Thymus (tissue), 11 donors: ENCODE data around the gene FAM83F. TPM values are rescaled to one million over a fixed set of nuclear protein-coding genes. Genes with fewer than 3 reads are reported as not detected.

Experiments used
- DNase-seq, 9 donors: peaks; one replicate each; pipeline ENCODE4 v3.0.0-alpha.2; 2013; ENCODE audit warnings: low spot score in 9 of 9, low read depth in 6 of 9, missing footprints in 1 of 9
- H3K27ac ChIP-seq, 2 donors: one replicate each; pipeline ENCODE4 v1.5.1; 2013; ENCODE audit warnings: control low read depth in 1 of 2, low read depth in 1 of 2, low read length in 1 of 2, mild to moderate bottlenecking in 1 of 2, moderate library complexity in 1 of 2
- H3K27me3 ChIP-seq, 2 donors: one replicate each; pipeline ENCODE4 v1.5.1; 2013; ENCODE audit warnings: low read length in 1 of 2; ENCODE audit not compliant: control insufficient read depth in 2 of 2, insufficient read depth in 1 of 2
- H3K36me3 ChIP-seq, 2 donors: one replicate each; pipeline ENCODE4 v1.5.1; 2013; ENCODE audit warnings: low read length in 1 of 2, mild to moderate bottlenecking in 1 of 2, moderate library complexity in 1 of 2; ENCODE audit not compliant: control insufficient read depth in 2 of 2, insufficient read depth in 2 of 2
- H3K4me1 ChIP-seq, 2 donors: one replicate each; pipeline ENCODE4 v1.5.1; 2013; ENCODE audit warnings: low read length in 2 of 2; ENCODE audit not compliant: control insufficient read depth in 2 of 2, insufficient read depth in 2 of 2
- H3K4me3 ChIP-seq, 2 donors: one replicate each; pipeline ENCODE4 v1.5.1; 2013; ENCODE audit warnings: low read length in 2 of 2, control low read depth in 1 of 2, mild to moderate bottlenecking in 1 of 2
- H3K9me3 ChIP-seq, 2 donors: one replicate each; pipeline ENCODE4 v1.5.1; 2013; ENCODE audit warnings: low read length in 1 of 2, mild to moderate bottlenecking in 1 of 2; ENCODE audit not compliant: control insufficient read depth in 2 of 2, insufficient read depth in 1 of 2
- WGBS: extraction: QIAGEN DNeasy Blood & Tissue Kit; methylation state at CpG from one replicate; pipeline ENCODE4 v1.1.7; 2013; 5-methylcytosine and 5-hydroxymethylcytosine counted together
- polyA plus RNA-seq: library from polyadenylated mRNA; stranded (reverse); fragments of 200-250 nt; gene quantifications from one replicate; pipeline ENCODE4 v1.2.3, GENCODE V29; 2013
- total RNA-seq: library from RNA; stranded (reverse); fragments of 120-200 nt; gene quantifications from one replicate; pipeline ENCODE4 v1.2.4, GENCODE V29; 2013
- donor health status: healthy.

FAM83F gene
- total and polyA plus RNA-seq, 2 donors = 2.0 to 2.4 TPM

- Histone ChIP-seq H3K4me3 (no peak overlapping the region), H3K36me3 (no peaks in the 10 kb centered on the region), H3K4me1 (peaks cover 17 to 65% of the 10 kb centered on the region in 2 donors), H3K27ac (peak overlapping the region; percentile 78 to 88), H3K9me3 (no peaks in the 10 kb centered on the region), H3K27me3 (no peaks in the 10 kb centered on the region)
- no peak for DNase-seq
- WGBS = 82% methylated on average over 8 of the region's 8 CpGs
Measured at GRCh38 chr22:40041366-40042137, 46.8 kb downstream of the FAM83F start.

- peak overlapping the region; percentile 39 to 77 for H3K27ac ChIP-seq
Measured at GRCh38 chr22:40042312-40042711, 47.6 kb downstream of the FAM83F start.

GRCh38 chr22:40043081-40043480 lies 48.3 kb downstream of the FAM83F start:
- Histone ChIP-seq H3K27ac (peak overlapping the region; percentile 36 to 99), H3K4me1 (peaks cover 20 to 59% of the 10 kb centered on the region in 2 donors), H3K4me3 (no peak overlapping the region), H3K36me3 (peaks cover 0 to 3% of the 10 kb centered on the region in 2 donors), H3K9me3 (no peaks in the 10 kb centered on the region), H3K27me3 (no peaks in the 10 kb centered on the region)
- 93% methylated on average over 8 of the region's 8 CpGs for WGBS
- no peak for DNase-seq

More at GRCh38 chr22:40042312-40042711, 47.6 kb downstream of the FAM83F start:
- DNase-seq = no peak
- H3K4me3 ChIP-seq = no peak overlapping the region
- H3K9me3 ChIP-seq = no peaks in the 10 kb centered on the region
- no peaks in the 10 kb centered on the region for H3K36me3 ChIP-seq
- WGBS = 96% methylated on average over 4 of the region's 4 CpGs
- H3K4me1 ChIP-seq = peaks cover 17 to 61% of the 10 kb centered on the region in 2 donors
- no peaks in the 10 kb centered on the region for H3K27me3 ChIP-seq

GRCh38 chr22:40043793-40044101 lies 49.0 kb downstream of the FAM83F start:
- H3K27ac ChIP-seq = peak overlapping the region; percentile 95 to 99
- DNase-seq = no peak
- peaks cover 20 to 52% of the 10 kb centered on the region in 2 donors for H3K4me1 ChIP-seq
- 53% methylated on average over 5 of the region's 5 CpGs for WGBS
- H3K9me3 ChIP-seq = no peaks in the 10 kb centered on the region
- peak overlapping the region; percentile 76 to 94 for H3K4me3 ChIP-seq
- H3K27me3 ChIP-seq = no peaks in the 10 kb centered on the region
- H3K36me3 ChIP-seq = peaks cover 0 to 3% of the 10 kb centered on the region in 2 donors

- Histone ChIP-seq H3K4me1 (peaks cover 20 to 47% of the 10 kb centered on the region in 2 donors), H3K4me3 (peak overlapping the region; percentile 76 to 94), H3K36me3 (peaks cover 0 to 3% of the 10 kb centered on the region in 2 donors), H3K9me3 (peaks cover 0 to 2% of the 10 kb centered on the region in 2 donors), H3K27me3 (no peaks in the 10 kb centered on the region), H3K27ac (peak overlapping the region; percentile 98 to 99)
- WGBS = under 1% methylated on average over 34 of the region's 34 CpGs
- DNase-seq = peak; percentile 96 to 100 (median 99)
Measured at GRCh38 chr22:40044102-40044869, 49.5 kb downstream of the FAM83F start.

GRCh38 chr22:40044870-40045834 lies 50.4 kb downstream of the FAM83F start:
- DNase-seq = peak in 5 of 9 donors; percentile 67 to 86 (median 81)
- H3K36me3 ChIP-seq = peaks cover 0 to 3% of the 10 kb centered on the region in 2 donors
- peak overlapping the region; percentile 86 to 94 for H3K4me3 ChIP-seq
- H3K9me3 ChIP-seq = peaks cover 0 to 2% of the 10 kb centered on the region in 2 donors
- no peaks in the 10 kb centered on the region for H3K27me3 ChIP-seq
- peaks cover 23 to 48% of the 10 kb centered on the region in 2 donors for H3K4me1 ChIP-seq
- 1% methylated on average over 138 of the region's 138 CpGs for WGBS
- H3K27ac ChIP-seq = peak overlapping the region; percentile 97 to 99

GRCh38 chr22:40046126-40046525 lies 51.4 kb downstream of the FAM83F start:
- Histone ChIP-seq H3K4me3 (peak overlapping the region; percentile 86 to 94), H3K9me3 (peaks cover 0 to 2% of the 10 kb centered on the region in 2 donors), H3K27me3 (no peaks in the 10 kb centered on the region), H3K27ac (no peak overlapping the region), H3K36me3 (peaks cover 0 to 3% of the 10 kb centered on the region in 2 donors), H3K4me1 (peaks cover 26 to 47% of the 10 kb centered on the region in 2 donors)
- DNase-seq = no peak
- 84% methylated on average over 9 of the region's 9 CpGs for WGBS

- Histone ChIP-seq H3K4me3 (no peak overlapping the region), H3K27ac (peak overlapping the region; percentile 58 to 67)
- WGBS = 12% methylated on average over 3 of the region's 3 CpGs
Measured at GRCh38 chr22:40050258-40050657, 55.5 kb downstream of the FAM83F start.

More at GRCh38 chr22:40050258-40050657, 55.5 kb downstream of the FAM83F start:
- no peaks in the 10 kb centered on the region for H3K27me3 ChIP-seq
- DNase-seq = no peak
- H3K4me1 ChIP-seq = peaks cover 31 to 39% of the 10 kb centered on the region in 2 donors
- peaks cover 0 to 3% of the 10 kb centered on the region in 2 donors for H3K36me3 ChIP-seq
- H3K9me3 ChIP-seq = peaks cover 0 to 2% of the 10 kb centered on the region in 2 donors
